Head of caudate nucleus (tissue), 42 donors: ENCODE data around the gene UQCC5.

Source experiments
- DNase-seq, 42 donors: peaks; one replicate each; pipeline versions ENCODE4 v3.0.0 to v3.0.0-alpha.2; 2020 to 2021; ENCODE audit warnings: mixed read lengths in 7 of 42
- intact Hi-C: fragments of 100-400 bp; cut with DNase I; formaldehyde crosslinking; loops from one replicate; pipeline ENCODE4 v1.15.0; 2022

The UQCC5 gene

DNA sequence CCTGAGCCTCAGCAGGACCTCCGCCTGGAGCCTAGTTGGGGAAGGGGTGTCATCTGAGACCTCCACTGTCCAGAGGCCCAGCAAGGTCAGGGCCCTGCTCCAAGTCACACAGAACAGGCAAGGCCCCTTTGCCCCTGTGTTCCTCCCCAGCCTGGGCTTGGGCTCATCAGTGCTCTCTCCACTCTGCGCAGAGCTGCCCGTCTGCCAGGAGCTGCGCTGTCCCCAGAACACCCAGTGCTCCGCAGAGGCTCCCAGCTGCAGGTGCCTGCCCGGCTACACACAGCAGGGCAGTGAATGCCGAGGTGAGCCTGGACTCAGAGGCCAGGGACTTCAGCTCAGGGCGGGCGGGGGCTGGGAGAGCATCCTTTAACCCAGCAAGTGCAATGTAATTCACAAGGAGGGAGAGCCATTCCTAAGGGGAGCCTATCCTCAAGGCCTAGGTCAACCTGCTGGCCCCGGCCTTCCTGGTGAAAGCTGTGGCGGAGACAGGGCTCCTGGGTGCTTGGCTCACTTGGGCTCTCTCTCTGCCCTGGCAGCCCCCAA is 33.5 kb upstream of the UQCC5 start:
- intact Hi-C loops = no loop called here
- no peak for DNase-seq

DNA sequence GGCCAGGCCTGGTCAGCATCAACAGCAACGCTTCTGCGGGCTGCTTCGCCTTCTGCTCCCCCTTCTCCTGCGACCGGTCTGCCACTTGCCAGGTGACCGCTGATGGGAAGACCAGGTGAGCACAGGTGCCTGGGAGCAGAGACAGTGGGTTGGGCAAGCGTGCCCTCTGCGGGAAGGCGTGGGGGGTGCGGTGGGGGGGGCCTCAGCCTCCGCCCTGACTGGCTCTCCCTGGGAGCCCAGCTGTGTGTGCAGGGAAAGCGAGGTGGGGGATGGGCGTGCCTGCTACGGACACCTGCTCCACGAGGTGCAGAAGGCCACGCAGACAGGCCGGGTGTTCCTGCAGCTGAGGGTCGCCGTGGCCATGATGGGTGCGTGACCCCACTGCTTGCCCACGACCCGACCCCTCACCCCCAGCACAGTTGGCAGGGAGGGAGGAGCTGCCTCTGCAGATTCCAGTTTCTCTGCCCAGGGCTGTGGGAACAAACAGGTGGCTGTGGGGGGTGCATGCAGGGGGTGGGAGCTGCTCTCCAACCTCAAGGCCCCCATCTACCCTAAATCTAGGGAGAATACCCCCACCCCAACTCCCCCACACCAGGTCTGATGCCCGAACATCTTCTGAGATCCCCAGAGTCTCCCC is 32.5 kb upstream of the UQCC5 start:
- no peak for DNase-seq
- intact Hi-C loops = no loop called here

GRCh38 chr3:52504977-52505376 is 31.4 kb upstream of the UQCC5 start:
- no peak for DNase-seq
- intact Hi-C loops = no loop called here

- intact Hi-C loops = no loop called here
- DNase-seq = no peak
These were observed 30.0 kb upstream of the UQCC5 start for GRCh38 chr3:52506266-52506966.

DNA sequence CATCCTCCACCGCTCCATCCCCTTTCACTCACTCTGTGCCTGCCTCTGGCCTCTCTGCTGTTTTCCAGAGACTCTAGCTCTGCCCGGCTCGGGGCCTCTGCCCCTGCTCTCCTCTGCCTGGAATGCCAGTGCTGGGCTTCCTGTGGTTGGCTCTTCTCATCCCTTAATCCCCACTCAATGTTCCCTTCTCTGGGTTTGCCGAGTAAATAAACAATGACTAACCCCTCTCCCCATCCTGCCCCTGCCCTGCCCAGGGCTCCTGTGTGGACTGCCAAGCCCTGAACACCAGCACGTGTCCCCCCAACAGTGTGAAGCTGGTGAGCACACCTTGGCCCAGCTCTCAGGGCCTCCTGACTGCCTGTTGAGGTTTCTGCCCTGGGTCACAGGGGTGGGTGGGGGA is 29.0 kb upstream of the UQCC5 start:
- intact Hi-C loops = no loop called here
- DNase-seq = no peak

- no peak for DNase-seq
- intact Hi-C loops = no loop called here
These were observed 26.6 kb upstream of the UQCC5 start for GRCh38 chr3:52509753-52510328.

DNA sequence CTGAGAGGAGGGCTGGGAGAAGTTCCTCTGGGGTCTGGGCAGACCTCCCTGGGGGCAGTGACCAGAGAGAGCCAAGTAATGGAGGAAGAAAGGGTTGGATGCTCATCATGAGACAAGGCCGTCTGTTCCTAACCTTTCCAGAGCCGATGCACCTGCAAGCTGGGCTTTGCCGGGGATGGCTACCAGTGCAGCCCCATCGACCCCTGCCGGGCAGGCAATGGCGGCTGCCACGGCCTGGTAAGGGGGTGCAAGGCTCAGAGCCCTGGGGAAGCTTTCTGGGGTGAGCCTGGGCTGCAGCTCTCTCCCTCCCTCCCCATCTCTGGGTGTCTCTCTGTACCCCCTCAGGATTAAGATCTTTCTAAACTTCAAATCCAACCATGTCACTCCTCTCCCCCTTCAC is 24.9 kb upstream of the UQCC5 start:
- intact Hi-C loops = no loop called here
- no peak for DNase-seq

GRCh38 chr3:52512105-52512504 is 24.3 kb upstream of the UQCC5 start:
- no peak for DNase-seq
- intact Hi-C loops = no loop called here

DNA sequence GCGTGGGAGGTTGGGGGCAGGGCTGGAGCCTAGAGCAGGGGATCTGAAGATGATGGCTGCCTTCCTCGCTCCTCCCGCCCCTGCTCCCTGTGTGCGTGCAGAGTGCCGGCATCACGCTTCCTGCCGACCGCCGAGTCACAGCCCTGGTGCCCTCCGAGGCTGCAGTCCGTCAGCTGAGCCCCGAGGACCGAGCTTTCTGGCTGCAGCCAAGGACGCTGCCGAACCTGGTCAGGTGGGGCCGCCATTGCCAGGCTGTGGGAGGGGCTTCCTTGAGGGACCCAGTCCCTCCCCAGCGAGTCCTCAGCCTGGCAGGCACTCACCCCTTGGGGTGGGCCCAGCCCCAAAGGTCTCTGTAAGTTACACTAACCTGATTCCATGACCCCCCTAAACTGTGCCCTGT is 23.7 kb upstream of the UQCC5 start:
- DNase-seq = no peak
- intact Hi-C loops = no loop called here

GRCh38 chr3:52513281-52513680 is 23.1 kb upstream of the UQCC5 start:
- DNase-seq = no peak
- intact Hi-C loops = no loop called here

DNA sequence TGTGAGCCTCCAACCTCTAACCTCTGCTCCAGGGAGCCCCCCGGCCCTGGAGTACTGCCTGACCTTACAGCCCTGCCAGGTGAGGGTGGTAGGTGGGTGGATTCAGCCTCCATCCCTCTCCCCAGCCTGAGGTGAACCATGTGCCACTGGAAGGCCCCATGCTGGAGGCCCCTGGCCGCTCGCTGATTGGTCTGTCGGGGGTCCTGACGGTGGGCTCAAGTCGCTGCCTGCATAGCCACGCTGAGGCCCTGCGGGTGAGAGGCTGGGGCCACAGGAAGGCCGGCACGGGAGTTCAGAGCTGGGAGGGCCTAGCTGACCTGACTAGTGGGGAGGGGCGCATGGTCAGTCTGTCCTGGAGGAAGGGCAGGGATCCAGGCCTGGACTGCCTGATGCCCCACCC is 21.8 kb upstream of the UQCC5 start:
- intact Hi-C loops = no loop called here
- no peak for DNase-seq

GRCh38 chr3:52515192-52515591 is 21.2 kb upstream of the UQCC5 start:
- no peak for DNase-seq
- intact Hi-C loops = no loop called here

GRCh38 chr3:52516509-52517195 is 19.8 kb upstream of the UQCC5 start:
- intact Hi-C loops = no loop called here
- no peak for DNase-seq

DNA sequence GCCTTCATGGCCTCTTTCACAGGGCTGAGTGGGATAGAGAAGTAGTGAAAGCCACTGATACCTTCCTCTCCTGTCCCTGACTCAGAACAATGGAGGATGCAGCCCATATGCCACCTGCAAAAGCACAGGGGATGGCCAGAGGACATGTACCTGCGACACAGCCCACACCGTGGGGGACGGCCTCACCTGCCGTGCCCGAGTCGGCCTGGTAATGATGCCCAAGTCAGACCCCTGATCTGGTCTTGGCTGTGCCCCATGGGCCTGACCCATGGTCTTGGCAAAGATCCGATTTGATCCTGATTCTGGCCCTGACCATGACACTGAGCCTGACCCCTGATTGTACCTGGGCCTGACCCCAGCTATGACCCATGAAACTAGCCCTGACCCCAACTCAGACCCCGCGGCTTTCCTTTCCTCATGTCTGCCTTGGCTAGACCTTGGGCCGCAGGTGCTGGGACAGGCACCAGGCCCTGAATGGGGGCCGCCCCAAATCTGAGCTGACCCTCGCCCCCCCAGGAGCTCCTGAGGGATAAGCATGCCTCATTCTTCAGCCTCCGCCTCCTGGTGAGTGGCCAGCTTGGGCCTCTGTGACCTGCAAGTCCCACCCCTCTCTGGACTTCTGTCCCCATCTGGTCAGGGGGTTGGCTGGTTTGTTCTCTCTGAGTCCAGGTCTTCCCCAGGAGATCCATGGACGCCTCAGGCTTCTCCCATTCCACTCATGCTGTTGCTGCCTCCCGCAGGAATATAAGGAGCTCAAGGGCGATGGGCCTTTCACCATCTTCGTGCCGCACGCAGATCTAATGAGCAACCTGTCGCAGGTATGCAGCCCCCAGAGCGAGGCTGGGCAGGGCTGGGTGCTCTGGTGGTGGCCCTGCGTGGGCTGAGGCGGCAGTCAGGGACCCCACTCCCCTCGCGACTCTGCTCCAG is 18.3 kb upstream of the UQCC5 start:
- intact Hi-C loops = no loop called here
- DNase-seq = no peak

- intact Hi-C loops = no loop called here
- no peak for DNase-seq
These were observed 17.5 kb upstream of the UQCC5 start for GRCh38 chr3:52518723-52519444.

DNA sequence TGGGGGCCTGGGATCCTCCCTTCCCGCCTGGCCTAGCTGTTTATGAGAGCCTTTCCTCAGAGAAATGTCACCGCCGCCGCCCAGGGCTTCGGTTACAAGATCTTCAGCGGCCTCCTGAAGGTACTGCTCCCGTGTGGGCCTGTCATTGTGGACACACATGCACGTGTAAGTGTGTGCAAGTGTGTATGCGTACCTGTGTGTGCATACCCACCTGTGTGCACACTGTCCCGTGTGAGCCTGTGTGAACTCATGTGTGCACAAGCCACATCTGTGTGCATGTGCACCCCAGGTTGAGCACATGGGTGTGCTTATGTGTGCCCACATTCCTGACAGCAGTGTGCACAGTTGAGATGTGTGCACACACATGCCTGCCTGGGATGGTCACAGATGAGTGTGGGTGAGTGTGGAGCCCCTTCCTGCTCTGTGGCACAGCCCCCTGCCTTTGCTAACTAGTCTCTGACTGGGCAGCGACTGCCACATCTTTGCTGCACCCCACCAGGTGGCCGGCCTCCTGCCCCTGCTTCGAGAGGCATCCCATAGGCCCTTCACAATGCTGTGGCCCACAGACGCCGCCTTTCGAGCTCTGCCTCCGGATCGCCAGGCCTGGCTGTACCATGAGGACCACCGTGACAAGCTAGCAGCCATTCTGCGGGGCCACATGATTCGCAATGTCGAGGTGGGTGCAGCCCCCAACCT is 16.8 kb upstream of the UQCC5 start:
- no peak for DNase-seq
- intact Hi-C loops = no loop called here

- intact Hi-C loops = no loop called here
- no peak for DNase-seq
These were observed 16.2 kb upstream of the UQCC5 start for GRCh38 chr3:52520141-52520667.
